HuH-7.5 (cell line): ENCODE data around the gene ARHGAP24.

ENCODE experiments used
- DNase-seq: peaks from one replicate; pipeline ENCODE4 v3.0.0; 2011; ENCODE audit warnings: low spot score

ARHGAP24 gene

DNA sequence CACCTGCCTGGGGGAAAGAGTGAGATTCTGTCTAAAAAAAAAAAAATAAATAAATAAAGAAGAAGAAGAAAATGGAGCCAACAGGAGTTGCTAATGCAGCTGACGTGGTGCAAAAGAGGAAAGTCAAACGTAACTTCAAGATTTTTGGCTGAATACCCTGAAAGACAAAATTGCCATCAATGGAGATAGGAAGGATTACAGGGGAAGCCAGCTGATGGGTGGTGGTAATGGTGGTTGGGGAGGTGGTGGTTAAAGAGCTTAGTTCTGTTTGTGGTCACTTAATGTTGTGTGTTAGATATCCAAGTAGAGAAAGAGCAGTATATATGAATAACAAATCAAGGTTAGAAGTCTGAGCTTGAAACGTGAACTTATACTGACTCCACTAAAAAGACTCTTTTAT is 225.4 kb downstream of the ARHGAP24 start:
- DNase-seq: no peak

DNA sequence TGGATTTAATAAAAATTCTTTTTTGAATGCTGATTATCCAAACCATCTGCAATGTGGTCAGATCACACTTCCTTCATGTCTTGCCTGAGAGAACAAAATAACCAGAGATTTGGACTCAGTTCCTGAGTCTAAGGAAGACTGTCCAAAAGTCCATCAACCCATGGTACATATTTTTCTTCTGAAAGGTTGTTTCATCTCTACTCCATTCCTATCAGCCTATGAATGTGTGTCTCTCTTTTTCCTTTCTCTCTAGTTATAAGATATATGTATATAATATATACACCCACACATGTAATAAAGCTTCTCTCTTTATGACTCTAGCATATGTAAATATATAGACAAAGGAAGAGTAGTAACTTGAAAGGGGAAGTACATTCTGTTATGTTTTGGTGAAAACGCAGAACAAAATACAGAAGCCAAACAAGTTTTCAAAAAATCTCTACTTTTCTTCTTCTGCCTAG is 226.9 kb downstream of the ARHGAP24 start:
- no peak for DNase-seq

DNA sequence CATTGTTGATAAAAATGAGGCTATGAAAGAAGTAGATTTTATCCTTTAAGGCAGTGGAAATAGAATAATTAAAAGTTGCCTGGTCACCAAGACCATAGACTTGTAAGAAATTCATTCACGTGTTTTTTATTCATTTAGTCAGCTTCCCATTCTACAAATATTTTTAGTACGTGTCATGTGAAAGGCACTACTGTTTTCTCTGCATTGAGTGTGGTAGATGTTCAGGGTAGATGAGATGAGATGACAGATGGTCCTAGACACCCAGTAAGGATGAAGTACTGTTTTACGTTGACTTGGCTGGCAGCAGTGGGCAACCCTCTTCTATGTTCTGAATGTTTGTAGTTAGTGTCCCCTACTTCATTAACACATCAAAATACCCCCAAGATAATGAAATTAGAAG is 228.1 kb downstream of the ARHGAP24 start:
- no peak for DNase-seq

DNA sequence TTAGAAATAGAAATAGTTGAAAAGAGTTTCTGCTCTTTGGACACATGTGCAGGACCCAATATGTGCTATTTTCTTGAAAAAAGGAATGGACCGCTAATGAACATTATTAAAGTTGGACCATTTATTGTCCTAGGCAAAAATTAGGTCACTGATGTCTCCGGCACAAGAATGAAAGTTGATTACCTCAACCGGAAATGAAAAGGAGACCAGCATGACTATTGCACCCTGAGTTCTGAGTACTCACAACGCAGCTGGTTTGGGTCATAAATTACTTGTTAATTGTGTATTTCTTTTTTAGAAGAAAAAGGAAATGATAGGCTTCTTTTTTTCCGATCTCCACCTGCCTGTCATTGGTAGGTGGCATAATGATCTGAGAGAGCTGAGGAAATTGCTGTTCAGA is 232.7 kb downstream of the ARHGAP24 start:
- DNase-seq: no peak

DNA sequence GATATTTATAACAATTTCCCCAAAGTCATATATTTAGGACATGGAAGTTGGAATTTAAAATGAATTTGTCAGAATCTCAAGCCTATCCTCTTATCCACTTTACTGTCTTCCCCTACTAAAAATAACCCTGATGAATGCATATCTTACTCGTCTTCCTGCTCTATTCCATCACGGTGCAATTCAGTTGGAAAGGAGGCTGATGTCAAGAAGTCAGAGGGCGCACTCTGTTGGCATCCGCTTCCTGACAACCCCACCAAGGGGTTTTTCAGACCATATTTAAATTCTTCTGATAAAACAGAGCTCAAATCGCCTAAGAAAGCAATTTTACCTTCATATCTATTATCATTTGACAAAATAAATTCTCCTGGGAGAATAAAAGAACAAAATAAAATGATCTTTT is 233.5 kb downstream of the ARHGAP24 start:
- DNase-seq: no peak

DNA sequence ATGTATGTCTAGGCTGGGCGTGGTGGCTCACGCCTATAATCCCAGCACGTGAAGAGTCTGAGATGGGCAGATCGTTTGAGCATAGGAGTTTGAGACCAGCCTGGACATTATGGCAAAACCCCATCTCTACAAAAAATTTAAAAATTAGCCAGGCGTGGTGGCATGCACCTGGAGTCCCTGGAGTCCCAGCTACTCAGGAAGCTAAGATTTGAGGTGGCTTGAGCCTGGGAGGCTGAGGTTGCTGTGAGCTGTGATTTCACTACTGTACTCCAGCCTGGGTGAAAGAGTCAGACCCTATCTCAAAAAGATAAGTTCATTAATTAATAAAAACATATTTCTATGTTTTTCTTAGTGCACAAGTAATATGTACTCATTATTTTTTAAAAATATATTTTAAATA is 238.1 kb downstream of the ARHGAP24 start:
- DNase-seq: no peak

DNA sequence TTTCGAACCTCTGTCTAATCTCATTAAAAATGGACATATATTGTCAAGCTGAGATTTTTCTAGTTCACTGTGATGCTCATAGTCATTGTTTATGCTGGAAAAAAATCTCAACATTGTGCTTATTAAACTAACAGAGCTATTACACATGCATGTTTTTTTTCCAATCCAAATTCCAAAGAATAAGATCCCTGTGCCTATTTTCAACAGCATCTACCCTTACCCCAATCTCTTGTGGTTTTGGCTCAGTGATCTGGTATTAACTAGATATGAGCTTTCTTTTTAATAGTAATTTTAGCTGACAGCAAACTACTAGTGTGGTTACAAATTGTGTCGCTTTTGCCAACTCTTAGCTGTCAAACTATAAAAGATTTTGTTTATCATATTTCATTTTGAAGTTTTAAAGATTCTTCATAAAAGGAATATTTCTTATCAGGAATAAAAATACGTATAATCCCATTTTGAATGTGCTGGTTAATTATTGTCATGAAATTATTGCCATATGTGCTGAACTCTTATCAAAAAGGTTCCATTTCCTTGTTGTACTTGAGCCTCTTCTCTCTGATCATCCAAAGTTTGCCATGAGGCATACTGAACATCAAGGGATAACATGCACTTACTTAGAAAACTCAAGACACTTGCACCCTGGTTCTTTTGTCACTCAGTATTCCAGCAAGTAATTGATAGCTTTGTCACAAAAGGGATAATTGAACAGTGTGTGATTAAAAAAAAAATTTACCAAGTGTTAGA is 241.2 kb downstream of the ARHGAP24 start:
- DNase-seq: no peak

DNA sequence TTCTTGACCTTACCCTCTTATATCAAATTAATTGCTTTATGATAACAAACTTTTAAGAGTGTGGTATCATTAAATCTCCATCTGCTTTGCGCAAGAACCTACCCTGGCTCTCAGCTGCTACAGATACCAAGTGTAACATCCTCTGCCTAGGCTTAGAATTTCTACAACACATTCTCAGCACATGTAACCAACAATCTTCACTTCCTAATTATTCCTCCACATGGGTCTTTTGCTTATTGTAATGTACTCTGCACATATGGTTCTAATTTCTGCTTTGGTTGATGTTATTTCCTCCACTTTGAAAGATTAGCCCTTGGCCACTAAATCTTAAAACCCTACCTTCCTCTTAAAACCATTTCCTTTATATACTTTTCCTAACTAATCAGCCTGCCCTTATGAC is 242.4 kb downstream of the ARHGAP24 start:
- DNase-seq: no peak

DNA sequence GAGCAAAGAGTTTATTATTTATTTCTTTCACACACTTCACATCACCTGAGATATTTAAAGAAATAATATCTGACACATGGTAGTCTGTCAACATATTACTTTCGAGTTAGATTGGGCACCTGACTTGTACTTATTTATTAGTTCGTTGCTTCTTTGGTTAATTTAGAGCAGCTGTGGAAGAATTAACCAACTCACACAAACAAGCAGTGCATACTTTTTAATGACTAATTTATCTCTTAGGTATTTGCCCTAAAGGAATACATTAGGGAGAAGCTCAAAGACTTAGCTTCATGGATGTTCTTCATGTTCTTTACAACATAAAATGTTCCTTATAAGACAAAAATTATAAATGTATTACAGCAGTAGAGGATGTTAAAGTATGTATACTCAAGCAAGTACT is 242.9 kb downstream of the ARHGAP24 start:
- no peak for DNase-seq

DNA sequence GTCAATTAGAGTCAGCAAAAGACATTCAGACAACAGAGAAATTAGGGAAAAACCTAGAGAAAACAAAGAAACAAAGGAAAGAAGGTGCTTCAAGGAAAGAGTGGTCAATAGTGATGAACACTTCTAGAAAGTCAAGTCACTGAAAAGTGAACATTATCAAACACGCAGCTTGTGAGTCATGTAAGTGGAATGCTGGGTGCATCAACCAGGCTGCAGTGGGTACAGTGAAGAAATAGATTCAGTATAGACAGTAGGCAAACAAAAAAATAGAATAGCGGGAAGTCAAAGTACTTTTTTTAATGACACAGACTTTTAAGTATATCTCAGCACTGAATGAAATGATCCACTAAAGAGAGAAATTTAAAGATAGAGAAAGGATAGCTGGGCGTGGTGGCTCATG is 245.8 kb downstream of the ARHGAP24 start:
- DNase-seq: peak; percentile 4

DNA sequence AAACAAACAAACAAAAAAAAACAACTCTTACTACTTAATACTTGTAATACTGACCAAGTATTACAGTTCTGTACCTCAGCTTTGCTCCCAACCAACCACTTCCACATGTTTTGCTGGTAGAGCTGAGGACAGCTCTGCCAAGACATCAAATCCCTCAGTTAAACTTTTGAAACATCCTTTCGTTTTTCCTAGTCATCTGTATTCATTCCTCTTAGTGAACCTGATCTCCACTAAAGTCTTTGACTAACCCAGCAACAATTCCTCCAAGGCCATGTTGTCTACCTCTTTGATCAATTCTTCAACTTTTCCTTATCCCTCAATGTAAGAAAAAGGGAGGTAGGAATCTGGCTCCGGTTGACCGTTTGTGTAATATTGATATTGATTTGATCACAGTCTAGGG is 247.5 kb downstream of the ARHGAP24 start:
- DNase-seq: no peak

DNA sequence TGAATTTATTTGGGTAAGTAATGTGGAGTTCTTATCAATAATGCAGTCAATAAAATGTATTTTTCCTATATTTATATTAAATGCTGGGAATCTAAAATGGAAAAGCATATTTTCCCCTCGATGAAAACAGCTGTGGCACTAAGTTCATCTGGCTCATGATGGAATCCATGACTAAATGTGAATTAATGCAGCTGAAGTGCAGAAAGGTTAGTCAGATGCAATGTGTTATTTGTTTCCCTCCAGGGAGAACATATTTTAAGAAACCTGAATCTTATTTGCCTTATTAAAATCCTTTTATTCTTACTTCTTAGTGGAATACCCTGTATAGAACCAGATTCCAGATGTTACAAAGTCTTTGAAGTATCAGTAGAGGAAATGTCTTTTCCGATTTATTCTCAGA is 247.9 kb downstream of the ARHGAP24 start:
- DNase-seq: no peak

DNA sequence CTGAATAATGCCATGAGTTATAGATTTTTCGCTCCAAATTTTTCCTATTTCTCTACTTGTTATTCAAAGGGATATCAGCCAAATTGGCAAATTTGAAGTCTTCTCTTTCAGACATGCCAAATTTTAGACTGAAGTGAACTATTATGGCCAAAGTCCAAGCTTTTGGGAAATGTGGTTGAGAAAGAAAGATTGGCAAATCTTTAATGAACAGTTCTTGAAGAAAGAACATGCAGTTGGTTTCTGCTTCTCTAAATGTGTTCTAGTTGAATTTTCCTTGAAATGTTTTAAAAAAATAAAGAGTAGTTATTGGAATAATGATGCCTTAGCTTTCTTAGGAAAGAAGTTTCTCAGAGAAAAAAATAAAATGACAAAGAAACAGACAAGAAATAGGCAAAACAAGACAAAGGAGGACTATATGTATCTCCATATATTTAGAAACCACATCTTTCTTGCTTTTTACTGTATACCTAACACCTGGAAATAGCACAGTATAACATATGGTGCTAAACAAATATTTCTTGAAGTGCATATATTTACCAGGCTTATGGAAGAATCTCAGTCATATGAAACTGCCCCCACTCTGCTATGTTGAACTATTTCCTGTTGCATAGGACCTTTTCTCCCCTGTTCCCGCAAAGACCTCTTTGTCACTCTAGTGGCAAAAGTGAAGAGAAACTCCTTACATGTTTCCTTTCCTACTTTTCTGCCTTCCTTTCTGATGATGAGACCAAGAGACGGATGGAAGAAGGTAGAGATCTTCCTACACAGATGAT is 250.0 kb downstream of the ARHGAP24 start:
- DNase-seq: no peak

DNA sequence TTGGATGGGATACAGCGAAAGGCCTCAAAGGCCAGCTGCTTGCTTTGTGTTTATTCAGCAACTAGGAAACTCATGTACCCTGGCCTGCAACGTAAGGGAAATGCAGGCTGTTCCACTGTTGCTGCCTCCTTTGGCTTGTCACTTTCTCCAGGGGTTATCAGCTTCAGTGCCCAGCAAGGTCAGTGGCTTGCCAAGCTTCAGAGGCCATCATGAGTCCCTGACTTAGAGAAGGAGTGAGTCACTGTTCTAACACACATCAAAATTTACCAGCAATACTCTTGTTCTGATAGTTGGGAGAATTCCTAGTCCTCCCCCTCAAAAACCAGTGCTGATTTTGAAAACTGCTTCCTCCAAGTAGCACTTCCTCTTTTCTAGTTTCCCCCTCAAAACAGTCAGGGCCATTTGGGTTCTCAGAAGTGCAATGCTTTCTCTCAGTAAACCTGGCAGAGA is 250.8 kb downstream of the ARHGAP24 start:
- no peak for DNase-seq

DNA sequence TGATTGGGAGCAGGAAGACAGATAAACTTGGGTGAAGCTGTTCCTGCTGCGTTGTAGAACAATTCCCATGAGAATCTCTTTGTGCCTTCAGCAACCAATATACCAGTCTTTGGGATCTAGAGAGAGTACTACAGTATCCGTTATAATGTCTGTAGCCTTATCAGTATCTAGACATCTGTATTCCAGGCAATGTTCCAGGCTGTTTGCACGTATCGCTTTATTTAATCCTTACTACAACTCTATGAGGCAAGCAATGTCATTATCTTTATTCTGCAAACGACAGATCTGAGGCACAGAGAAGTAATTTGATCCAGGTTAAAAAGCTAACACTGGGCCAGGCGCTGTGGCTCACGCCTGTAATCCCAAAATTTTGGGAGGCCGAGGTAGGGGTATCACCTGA is 251.6 kb downstream of the ARHGAP24 start:
- no peak for DNase-seq

DNA sequence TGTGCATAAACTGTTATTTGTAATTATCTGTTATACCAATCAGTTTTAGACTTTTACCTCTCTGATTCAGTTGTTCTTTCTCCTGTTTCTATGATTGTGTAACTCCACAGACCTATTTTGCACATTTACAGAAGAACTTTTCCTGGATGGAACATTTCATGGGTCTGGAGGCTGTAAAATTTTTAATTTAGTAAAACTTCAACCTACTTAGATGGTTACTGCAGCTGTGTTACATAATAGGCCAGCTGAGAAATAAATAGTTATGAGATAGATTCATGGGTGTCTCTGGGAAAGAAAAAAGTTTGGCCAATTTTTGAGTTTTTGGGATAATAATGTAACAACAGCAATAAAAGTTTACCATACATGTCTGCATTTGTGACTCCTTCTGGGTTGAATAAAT is 253.5 kb downstream of the ARHGAP24 start:
- DNase-seq: no peak

DNA sequence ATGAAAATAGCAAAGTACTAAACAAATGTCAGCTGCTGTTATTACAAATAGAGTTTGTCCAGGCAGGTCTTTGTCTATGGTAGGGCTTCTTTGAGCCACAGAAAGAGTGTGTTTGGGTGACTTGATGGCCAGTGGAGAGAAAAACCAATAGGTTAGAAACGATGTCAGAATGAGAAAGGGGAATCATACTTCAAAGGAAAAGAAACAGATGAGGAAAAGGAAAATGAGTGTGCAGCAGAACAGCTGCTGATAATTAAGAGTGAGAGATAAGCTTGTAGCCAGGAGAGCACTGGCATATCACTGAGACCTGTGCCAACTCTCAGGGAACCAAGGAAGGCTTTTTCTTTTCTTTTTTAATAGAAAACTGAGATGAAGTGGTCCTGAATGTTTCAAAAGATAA is 257.2 kb downstream of the ARHGAP24 start:
- no peak for DNase-seq

DNA sequence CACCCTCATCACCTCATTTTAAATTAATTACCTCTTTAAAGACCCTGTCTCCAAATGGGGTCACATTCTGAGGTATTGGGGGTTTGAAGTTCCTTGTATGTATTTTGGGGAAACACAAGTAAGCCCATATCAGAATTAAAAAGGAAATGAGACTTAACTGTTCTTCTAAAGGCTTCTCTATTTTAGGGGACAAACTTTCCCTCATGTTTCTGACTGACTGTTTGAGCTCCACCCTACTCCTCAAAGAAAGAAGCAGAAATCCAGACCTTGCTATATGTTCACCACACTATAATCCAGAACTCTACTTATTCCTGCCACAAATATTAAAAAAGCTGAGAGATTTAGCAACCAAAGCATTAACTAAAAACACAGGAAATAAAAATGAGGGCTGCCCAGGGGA is 258.8 kb downstream of the ARHGAP24 start:
- no peak for DNase-seq

DNA sequence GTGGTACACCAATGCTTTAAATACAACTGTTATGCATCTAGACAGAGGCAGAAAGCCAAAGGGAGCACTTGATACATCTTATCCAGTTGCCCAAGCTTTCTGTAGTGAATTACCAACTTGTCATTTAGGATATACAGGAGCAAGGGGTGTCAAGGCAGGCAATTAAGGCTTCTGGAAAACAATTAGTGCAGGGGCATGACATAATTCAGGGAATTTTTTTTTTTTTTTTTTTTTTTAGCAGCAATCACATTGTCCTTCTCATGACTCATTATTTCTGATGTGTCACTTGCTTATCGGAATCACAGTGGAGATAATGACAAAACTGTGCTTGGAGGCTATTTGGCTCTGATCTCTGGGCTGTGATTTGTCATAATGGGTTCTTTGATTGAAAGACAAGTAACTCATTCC is 259.5 kb downstream of the ARHGAP24 start:
- DNase-seq: no peak

DNA sequence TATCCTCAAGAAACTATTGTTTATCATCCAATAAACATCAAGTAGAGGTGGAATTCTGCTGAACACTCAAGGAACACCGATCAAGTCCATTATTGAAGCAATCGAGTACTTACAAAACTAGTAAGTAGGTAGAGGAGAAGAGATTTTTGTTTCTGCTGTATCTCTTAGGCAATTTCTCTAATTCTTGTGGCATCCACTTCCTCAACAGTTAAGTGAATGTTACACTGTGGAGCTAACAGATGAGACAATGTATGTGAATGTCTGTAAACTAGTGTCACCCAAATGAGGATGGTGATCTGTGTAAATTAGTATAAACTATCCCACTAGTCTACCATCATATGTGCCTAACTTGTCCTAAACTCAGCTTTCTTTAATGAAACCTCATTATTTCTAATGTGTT is 261.6 kb downstream of the ARHGAP24 start:
- no peak for DNase-seq

DNA sequence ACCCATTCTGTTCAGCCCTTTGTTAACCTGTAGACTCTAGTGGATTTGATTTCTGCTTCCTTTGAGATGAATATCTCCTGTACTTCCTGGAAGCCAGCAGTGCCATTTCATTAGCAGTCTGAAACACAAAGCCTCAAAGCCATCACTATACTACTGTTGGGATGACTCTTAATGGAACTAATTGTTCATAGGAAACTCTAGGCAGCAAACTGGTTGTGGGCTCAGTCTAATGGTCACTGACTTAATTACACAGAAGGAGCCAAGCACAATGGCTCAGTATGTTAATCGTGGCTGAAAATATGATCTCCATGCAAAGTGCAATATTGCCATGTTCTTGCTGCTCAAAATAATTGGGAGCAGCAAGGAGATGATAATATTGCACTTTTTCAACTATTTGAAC is 262.3 kb downstream of the ARHGAP24 start:
- no peak for DNase-seq

DNA sequence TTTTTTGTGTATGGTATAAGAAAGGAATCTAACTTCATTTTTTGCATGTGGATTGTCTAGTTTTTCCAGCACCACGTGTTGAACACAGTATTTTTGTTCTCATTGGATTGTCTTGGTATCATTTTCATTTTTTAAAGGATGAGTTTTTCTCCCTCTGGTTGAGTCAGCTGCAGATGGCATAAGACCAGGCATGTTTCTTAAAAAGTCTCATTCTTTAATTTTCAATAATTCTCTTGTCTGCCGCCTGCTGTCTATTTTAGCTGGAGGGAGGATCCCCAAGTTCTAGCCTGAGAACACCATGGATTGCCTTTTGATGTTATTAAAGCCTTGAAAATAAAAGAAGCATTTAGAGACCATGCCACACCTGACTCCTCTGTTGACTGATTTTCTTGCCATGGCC is 263.8 kb downstream of the ARHGAP24 start:
- no peak for DNase-seq

DNA sequence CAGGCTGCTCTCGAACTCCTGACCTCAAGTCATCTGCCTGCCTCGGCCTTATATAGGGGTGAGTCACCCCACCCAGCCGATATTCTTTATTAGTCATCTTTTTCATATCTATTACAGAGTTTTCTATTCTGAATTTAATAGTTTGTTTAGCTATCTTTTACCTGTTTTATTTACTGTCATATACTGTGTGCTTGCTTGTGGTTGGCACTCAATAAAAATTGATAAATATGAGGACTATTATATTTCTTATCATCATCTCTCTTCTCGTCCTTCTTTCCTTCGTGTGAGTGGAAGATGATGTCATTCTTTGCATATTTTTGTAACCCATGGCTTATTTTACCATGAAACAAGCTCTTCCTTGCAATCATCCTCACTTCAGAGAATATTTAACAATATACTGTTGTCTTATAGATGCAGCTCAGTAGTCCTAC is 265.5 kb downstream of the ARHGAP24 start:
- no peak for DNase-seq

DNA sequence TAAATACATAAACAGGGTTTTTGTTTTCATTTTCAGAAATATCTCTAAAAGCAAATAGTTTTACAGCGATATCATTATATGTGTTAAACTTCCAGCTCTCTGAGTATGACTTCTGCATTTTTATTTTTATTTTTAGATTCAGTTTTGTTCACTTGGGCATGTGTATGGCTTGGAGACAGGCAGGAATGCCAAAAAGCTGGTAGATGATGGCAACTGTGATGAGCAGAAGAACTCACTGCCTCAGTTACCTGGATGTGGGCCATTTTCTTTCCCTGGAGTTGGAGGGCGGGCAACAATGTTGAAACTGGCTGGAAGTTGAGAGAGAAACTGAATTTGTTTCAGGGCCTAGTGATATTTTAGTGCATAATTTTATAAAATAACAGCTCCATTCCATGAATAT is 266.4 kb downstream of the ARHGAP24 start:
- DNase-seq: no peak
